RWPE2 (cell line): Measurements from ENCODE around the gene HABP4.

ENCODE experiments used
- ATAC-seq: fragments of 200-7000 bp; cut with Tn5 transposase; 3 replicates; pipeline ENCODE4 v1.9.1; 2021; ENCODE audit warnings: low read depth
- DNase-seq: peaks from one replicate; pipeline ENCODE4 v3.0.0-alpha.2; 2020; ENCODE audit warnings: low spot score
- H3K27ac ChIP-seq: fragments of 450-650 bp; 2 replicates; pipeline ENCODE4 v1.5.1; 2017; ENCODE audit warnings: mild to moderate bottlenecking; ENCODE audit not compliant: poor library complexity, severe bottlenecking
- H3K27me3 ChIP-seq: fragments of 250-450 bp; sonication (Bioruptor Pico); 2 replicates; pipeline ENCODE4 v1.5.1; 2021; ENCODE audit warnings: mild to moderate bottlenecking, moderate library complexity; ENCODE audit not compliant: insufficient read depth, poor library complexity, severe bottlenecking
- H3K36me3 ChIP-seq: fragments of 250-450 bp; sonication (Bioruptor Pico); 2 replicates; pipeline ENCODE4 v1.5.1; 2020; ENCODE audit warnings: low read depth, mild to moderate bottlenecking, moderate library complexity
- H3K4me1 ChIP-seq: fragments of 250-450 bp; sonication (Bioruptor Pico); 2 replicates; pipeline ENCODE4 v1.5.1; 2021; ENCODE audit warnings: mild to moderate bottlenecking, moderate library complexity; ENCODE audit not compliant: insufficient read depth, poor library complexity, severe bottlenecking
- H3K4me3 ChIP-seq: fragments of 250-450 bp; sonication (Bioruptor Pico); 2 replicates; pipeline ENCODE4 v1.5.1; 2021; ENCODE audit warnings: mild to moderate bottlenecking, moderate library complexity; ENCODE audit not compliant: severe bottlenecking
- H3K9me3 ChIP-seq: fragments of 250-450 bp; sonication (Bioruptor Pico); 2 replicates; pipeline ENCODE4 v1.5.1; 2021; ENCODE audit warnings: mild to moderate bottlenecking, moderate library complexity; ENCODE audit not compliant: severe bottlenecking
- CTCF ChIP-seq: fragments of 450-650 bp; IDR thresholded peaks from one replicate; pipeline ENCODE4 v1.5.1; 2017; ENCODE audit warnings: mild to moderate bottlenecking, moderate library complexity; ENCODE audit not compliant: poor library complexity, severe bottlenecking

Gene HABP4

GRCh38 chr9:96522366-96522765 lies 72.4 kb downstream of the HABP4 start:
- ATAC-seq = no peak
- H3K27me3 ChIP-seq = no peaks in the 10 kb centered on the region
- H3K27ac ChIP-seq = no peak overlapping the region
- no peaks in the 10 kb centered on the region for H3K9me3 ChIP-seq
- no peak for TF ChIP-seq CTCF
- DNase-seq = no peak
- H3K4me3 ChIP-seq = no peak overlapping the region
- no peaks in the 10 kb centered on the region for H3K36me3 ChIP-seq
- H3K4me1 ChIP-seq = no peaks in the 10 kb centered on the region

GRCh38 chr9:96523374-96523773 lies 73.4 kb downstream of the HABP4 start:
- no peaks in the 10 kb centered on the region for H3K4me1 ChIP-seq
- no peaks in the 10 kb centered on the region for H3K9me3 ChIP-seq
- no peak overlapping the region for H3K4me3 ChIP-seq
- TF ChIP-seq CTCF = no peak
- no peaks in the 10 kb centered on the region for H3K27me3 ChIP-seq
- H3K36me3 ChIP-seq = no peaks in the 10 kb centered on the region
- ATAC-seq (no peak), DNase-seq (no peak)
- H3K27ac ChIP-seq = no peak overlapping the region

- H3K9me3 ChIP-seq = no peaks in the 10 kb centered on the region
- H3K4me3 ChIP-seq = no peak overlapping the region
- no peak for TF ChIP-seq CTCF
- no peak for DNase-seq
- H3K36me3 ChIP-seq = no peaks in the 10 kb centered on the region
- no peaks in the 10 kb centered on the region for H3K27me3 ChIP-seq
- no peak overlapping the region for H3K27ac ChIP-seq
- ATAC-seq = no peak
- H3K4me1 ChIP-seq = no peaks in the 10 kb centered on the region
Measured at GRCh38 chr9:96524045-96524444, 74.1 kb downstream of the HABP4 start.

GRCh38 chr9:96524764-96525163 lies 74.8 kb downstream of the HABP4 start:
- no peak for DNase-seq
- no peak for ATAC-seq
- no peak overlapping the region for H3K27ac ChIP-seq

GRCh38 chr9:96532173-96532572 lies 82.2 kb downstream of the HABP4 start:
- H3K9me3 ChIP-seq = no peaks in the 10 kb centered on the region
- H3K4me1 ChIP-seq = no peaks in the 10 kb centered on the region
- no peak overlapping the region for H3K4me3 ChIP-seq
- H3K27ac ChIP-seq = no peak overlapping the region
- no peak for TF ChIP-seq CTCF
- ATAC-seq = no peak
- no peak for DNase-seq
- peaks cover 6% of the 10 kb centered on the region; the same call in 1 of the 2 replicates for H3K36me3 ChIP-seq
- no peaks in the 10 kb centered on the region for H3K27me3 ChIP-seq

More at GRCh38 chr9:96524764-96525163, 74.8 kb downstream of the HABP4 start:
- no peak for TF ChIP-seq CTCF
- H3K36me3 ChIP-seq = no peaks in the 10 kb centered on the region
- H3K4me3 ChIP-seq = no peak overlapping the region
- H3K4me1 ChIP-seq = no peaks in the 10 kb centered on the region
- H3K9me3 ChIP-seq = no peaks in the 10 kb centered on the region
- no peaks in the 10 kb centered on the region for H3K27me3 ChIP-seq
